Stomach (tissue), 9 donors: ENCODE data around the gene NOVA2. TPM values are rescaled to one million over a fixed set of nuclear protein-coding genes. Genes with fewer than 3 reads are reported as not detected.
A peak's percentile ranks its signal among the peaks of the same experiment; 100 is the strongest.

ENCODE experiments used
- DNase-seq, 2 donors: peaks; one replicate each; pipeline versions ENCODE4 v3.0.0 to v3.0.0-alpha.2; 2013 to 2019
- H3K27ac ChIP-seq, 5 donors: fragments of 200-600 bp in 4 of 5; sonication (generic) in 4 of 5; one replicate each; pipeline ENCODE4 v1.5.1; 2013 to 2019; ENCODE audit warnings: mild to moderate bottlenecking in 1 of 5, moderate library complexity in 1 of 5
- H3K27me3 ChIP-seq, 3 donors: fragments of 200-600 bp; sonication (generic); one replicate each; pipeline ENCODE4 v1.5.1; 2017 to 2019; ENCODE audit warnings: mixed run types in 1 of 3
- H3K36me3 ChIP-seq, 4 donors: fragments of 200-600 bp; sonication (generic); 1 replicate in 3 of 4; 2 replicates in 1 of 4; pipeline ENCODE4 v1.5.1; 2016 to 2019
- H3K4me1 ChIP-seq, 4 donors: fragments of 200-600 bp; sonication (generic); one replicate each; pipeline ENCODE4 v1.5.1; 2016 to 2019
- H3K4me3 ChIP-seq, 4 donors: fragments of 200-600 bp; sonication (generic) in 3 of 4; one replicate each; pipeline ENCODE4 v1.5.1; 2016 to 2019; ENCODE audit warnings: mild to moderate bottlenecking in 1 of 4
- H3K9me3 ChIP-seq, 4 donors: fragments of 200-600 bp; sonication (generic); one replicate each; pipeline ENCODE4 v1.5.1; 2016 to 2019
- CTCF ChIP-seq, 7 experiments: fragments of 450-650 bp in 4 of 7; fragments of 200-600 bp in 3 of 7; sonication (generic) in 3 of 7; IDR thresholded peaks; one replicate each; pipeline ENCODE4 v1.5.1; 2016 to 2019; ENCODE audit warnings: antibody characterized with exemption in 7 of 7, control low read depth in 2 of 7, mild to moderate bottlenecking in 1 of 7
- EP300 ChIP-seq: sonication (generic); formaldehyde crosslinking; IDR thresholded peaks from one replicate; pipeline ENCODE4 v1.6.1; 2017; ENCODE audit warnings: antibody characterized with exemption
- POLR2A ChIP-seq, 4 donors: fragments of 450-650 bp; IDR thresholded peaks; one replicate each; pipeline ENCODE4 v1.6.1; 2016; ENCODE audit warnings: antibody characterized with exemption in 4 of 4, control low read depth in 2 of 4, mild to moderate bottlenecking in 1 of 4, moderate library complexity in 1 of 4
- POLR2AphosphoS5 ChIP-seq, 3 donors: sonication (generic); formaldehyde crosslinking; IDR thresholded peaks; one replicate each; pipeline ENCODE4 v1.6.1; 2016; ENCODE audit warnings: antibody characterized with exemption in 3 of 3
- WGBS, 5 donors: extraction: QIAGEN DNeasy Blood & Tissue Kit in 3 of 5; methylation state at CpG; one replicate each; pipeline versions ENCODE4 v1.1.5 to v1.1.7; 2013 to 2018; 5-methylcytosine and 5-hydroxymethylcytosine counted together
- intact Hi-C: fragments of 100-400 bp; cut with DNase I; formaldehyde crosslinking; loops from one replicate; pipeline ENCODE4 v1.15.1; 2023; ENCODE audit warnings: low total_unique reads
- polyA plus RNA-seq, 3 donors: library from polyadenylated mRNA; stranded (reverse); fragments of 200-250 nt; gene quantifications; one replicate each; pipeline ENCODE4 v1.2.3, GENCODE V29; 2013
- total RNA-seq, 5 donors: library from RNA; depleted of rRNA; stranded (reverse); fragments of >200 nt; gene quantifications; one replicate each; pipeline versions ENCODE4 v1.1.0 to v1.2.3, GENCODE V29; 2014 to 2016
- donor health status: healthy with polysubstance abuse.
- donor health status: Bipolar disorder and iron deficiency.
- donor health status: healthy.

NOVA2 gene
- total and polyA plus RNA-seq, 8 donors = 0.38 to 10.7 (median 1.3) TPM; not detected in 2

- peaks cover 9 to 48% (median 19%) of the 10 kb centered on the region in 3 donors for H3K27me3 ChIP-seq
- H3K36me3 ChIP-seq = peaks cover 0 to 16% (median 7%) of the 10 kb centered on the region in 4 donors
- H3K4me1 ChIP-seq = peaks cover 3 to 17% (median 13%) of the 10 kb centered on the region in 4 donors
- WGBS, 5 donors = 26 to 46% (median 33%) methylated on average over 10 to 11 of the region's 11 CpGs
- H3K4me3 ChIP-seq = peak overlapping the region in 1 of 4 donors; percentile 32
- peak; percentile 46 to 58 for DNase-seq
- intact Hi-C loops = no loop called here
- H3K27ac ChIP-seq = no peak overlapping the region
- H3K9me3 ChIP-seq = no peaks in the 10 kb centered on the region
- TF ChIP-seq EP300 (no peak), CTCF (IDR thresholded peaks at IDR 0.05) (peak in 1 of 7 experiments; percentile 12), POLR2A (IDR thresholded peaks at IDR 0.05) (no peak)
Observed at GRCh38 chr19:46021531-46022041, 47.9 kb upstream of the NOVA2 start.

- Histone ChIP-seq H3K27me3 (peaks cover 7 to 45% (median 24%) of the 10 kb centered on the region in 3 donors), H3K4me3 (no peak overlapping the region), H3K36me3 (peaks cover 0 to 16% (median 7%) of the 10 kb centered on the region in 4 donors), H3K9me3 (no peaks in the 10 kb centered on the region), H3K27ac (no peak overlapping the region), H3K4me1 (peaks cover 10 to 25% (median 21%) of the 10 kb centered on the region in 4 donors)
- intact Hi-C loops = no loop called here
- no peak for TF ChIP-seq EP300
- WGBS, 5 donors = 81 to 91% (median 88%) methylated on average over 6 to 7 of the region's 7 CpGs
- no peak for DNase-seq
Observed at GRCh38 chr19:46020819-46021125, 47.1 kb upstream of the NOVA2 start.

- 87 to 94% (median 91%) methylated on average over 11 to 13 of the region's 13 CpGs for WGBS, 5 donors
- intact Hi-C loops = no loop called here
- H3K9me3 ChIP-seq = no peaks in the 10 kb centered on the region
- no peak overlapping the region for H3K4me3 ChIP-seq
- peaks cover 6 to 51% (median 39%) of the 10 kb centered on the region in 3 donors for H3K27me3 ChIP-seq
- TF ChIP-seq POLR2AphosphoS5 (IDR thresholded peaks at IDR 0.05) (no peak), POLR2A (IDR thresholded peaks at IDR 0.05) (no peak), EP300 (no peak), CTCF (IDR thresholded peaks at IDR 0.05) (no peak)
- DNase-seq = no peak
- no peak overlapping the region for H3K27ac ChIP-seq
- H3K36me3 ChIP-seq = peaks cover 0 to 16% (median 7%) of the 10 kb centered on the region in 4 donors
- H3K4me1 ChIP-seq = peaks cover 25 to 40% (median 36%) of the 10 kb centered on the region in 4 donors
Observed at GRCh38 chr19:46019270-46019669, 45.6 kb upstream of the NOVA2 start.

DNA sequence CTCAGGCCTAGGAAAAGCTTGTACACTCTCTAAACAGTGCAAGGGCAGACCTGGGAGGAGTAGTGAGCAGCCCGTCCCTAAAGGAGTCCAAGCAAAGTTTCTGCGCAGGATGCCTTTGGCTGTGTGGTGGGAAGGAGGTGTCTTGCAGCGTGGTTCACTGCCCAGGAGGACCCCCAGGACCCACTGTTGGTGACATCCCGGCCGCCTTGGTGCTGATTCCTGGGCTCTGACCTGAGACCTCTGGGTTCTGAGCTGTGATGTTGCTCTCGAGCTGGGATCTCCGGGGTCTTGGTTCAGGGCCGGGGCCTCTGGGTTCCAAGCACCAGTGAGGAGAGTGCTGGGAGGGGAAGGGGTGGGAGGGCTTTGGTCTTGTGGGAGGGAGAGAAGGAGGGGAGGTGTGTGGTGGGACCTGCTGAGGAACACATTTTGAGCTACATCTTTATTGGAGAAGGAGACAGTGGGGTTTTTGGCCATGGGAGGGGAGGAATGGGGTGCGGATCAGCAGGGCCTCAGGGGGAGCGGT, 45.1 kb upstream of the NOVA2 start:
- no peak overlapping the region for H3K4me3 ChIP-seq
- H3K27ac ChIP-seq = no peak overlapping the region
- intact Hi-C loops = no loop called here
- H3K27me3 ChIP-seq = peaks cover 6 to 51% (median 39%) of the 10 kb centered on the region in 3 donors
- TF ChIP-seq EP300 (no peak), POLR2A (IDR thresholded peaks at IDR 0.05) (no peak), POLR2AphosphoS5 (IDR thresholded peaks at IDR 0.05) (no peak), CTCF (IDR thresholded peaks at IDR 0.05) (no peak)
- H3K9me3 ChIP-seq = no peaks in the 10 kb centered on the region
- peaks cover 0 to 16% (median 7%) of the 10 kb centered on the region in 4 donors for H3K36me3 ChIP-seq
- DNase-seq = no peak
- 91 to 98% (median 96%) methylated on average over 7 to 10 of the region's 10 CpGs for WGBS, 5 donors
- H3K4me1 ChIP-seq = peaks cover 27 to 41% (median 36%) of the 10 kb centered on the region in 4 donors
